Inferior parietal cortex (tissue), 1 donor: ENCODE data around the gene FN3K.

Experiments
- DNase-seq: peaks from one replicate; pipeline ENCODE4 v3.0.0-alpha.2; 2016; ENCODE audit errors: extremely low spot score

FN3K gene

GRCh38 chr17:82734987-82735866 lies at the start of gene FN3K:
Gene FN3K, plus strand, starts transcription at chr17:82735615. Its CDS starts 22 bp downstream, at chr17:82735637.
- peak; percentile 58 for DNase-seq

GRCh38 chr17:82686366-82687324 lies 48.8 kb upstream of the FN3K start:
- DNase-seq: no peak

- DNase-seq: peak; percentile 49
These were observed 48.0 kb upstream of the FN3K start for GRCh38 chr17:82687375-82687861.

- DNase-seq: no peak
These were observed 47.5 kb upstream of the FN3K start for GRCh38 chr17:82687871-82688270.

DNA sequence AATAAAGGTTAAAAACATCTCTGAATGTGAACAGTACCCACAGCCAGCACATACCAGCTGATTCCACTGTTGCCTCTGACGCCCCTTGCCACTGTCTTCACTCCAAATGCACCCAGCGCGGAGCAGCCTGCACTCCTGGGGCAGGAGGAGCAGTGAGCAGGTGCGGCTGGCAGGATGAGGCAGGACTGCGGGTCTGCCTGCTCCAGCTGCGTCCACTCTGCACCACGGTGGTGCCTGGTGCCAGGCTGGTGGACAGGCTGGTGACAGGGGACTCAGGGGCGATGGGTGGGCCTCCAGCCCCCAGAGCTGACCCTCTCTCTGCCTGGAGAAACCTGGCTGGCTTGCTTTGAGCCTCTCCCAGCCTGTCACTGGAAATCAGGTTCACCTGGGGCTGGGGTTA lies 46.3 kb upstream of the FN3K start:
- DNase-seq: no peak

DNA sequence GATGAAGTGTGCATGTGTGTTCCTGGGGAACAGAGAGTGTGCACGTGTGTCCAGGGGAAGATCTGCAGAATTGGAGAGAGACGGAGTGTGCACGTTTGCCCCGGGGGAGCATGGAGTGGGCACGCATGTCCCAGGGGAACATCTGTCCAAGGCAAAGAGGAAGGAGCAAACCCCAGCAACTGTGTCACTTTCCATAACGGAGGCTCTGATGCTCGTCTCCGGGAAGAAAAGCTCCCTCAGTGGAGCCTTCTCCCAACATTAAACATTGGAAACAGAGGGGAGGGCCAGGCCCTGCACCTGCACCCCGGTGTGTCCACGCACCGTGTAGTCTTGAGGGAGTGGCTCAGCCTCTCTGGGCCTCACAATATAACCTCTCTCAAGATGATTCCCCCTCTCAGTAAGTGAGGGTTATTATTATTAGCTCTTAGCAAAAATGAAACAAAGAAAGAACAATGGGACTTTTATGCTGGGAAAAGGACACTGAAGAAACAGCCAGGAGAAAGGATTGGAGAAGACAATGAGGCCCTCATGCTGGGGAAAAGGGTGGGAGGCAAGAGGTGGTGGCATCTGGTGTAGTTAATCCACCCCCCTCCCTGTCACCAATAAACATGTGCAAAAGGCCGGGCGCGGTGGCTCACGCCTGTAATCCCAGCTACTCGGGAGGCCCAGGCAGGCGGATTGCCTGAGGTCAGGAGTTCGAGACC lies 44.5 kb upstream of the FN3K start:
- DNase-seq: peak; percentile 66

- no peak for DNase-seq
These were observed 43.7 kb upstream of the FN3K start for GRCh38 chr17:82691714-82692113.

DNA sequence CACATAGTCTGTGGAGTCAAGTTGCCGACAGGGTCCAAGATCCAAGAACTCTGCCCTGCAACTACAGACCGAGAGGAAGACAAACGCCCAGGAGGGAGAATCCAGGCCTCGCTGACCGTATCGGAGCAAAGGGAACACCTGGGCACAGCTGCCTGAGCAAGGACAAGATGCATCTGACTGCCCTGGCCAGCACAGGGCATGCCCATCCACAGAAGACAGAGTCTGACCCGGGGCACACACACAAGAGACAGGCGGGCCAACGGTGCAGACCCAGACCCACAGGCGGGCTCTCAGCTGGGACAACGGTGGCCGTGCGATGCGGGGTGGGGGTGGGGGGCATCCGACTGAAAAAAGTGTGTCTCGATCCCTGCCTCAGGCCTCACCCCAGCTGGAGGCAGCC lies 43.1 kb upstream of the FN3K start:
- no peak for DNase-seq

DNA sequence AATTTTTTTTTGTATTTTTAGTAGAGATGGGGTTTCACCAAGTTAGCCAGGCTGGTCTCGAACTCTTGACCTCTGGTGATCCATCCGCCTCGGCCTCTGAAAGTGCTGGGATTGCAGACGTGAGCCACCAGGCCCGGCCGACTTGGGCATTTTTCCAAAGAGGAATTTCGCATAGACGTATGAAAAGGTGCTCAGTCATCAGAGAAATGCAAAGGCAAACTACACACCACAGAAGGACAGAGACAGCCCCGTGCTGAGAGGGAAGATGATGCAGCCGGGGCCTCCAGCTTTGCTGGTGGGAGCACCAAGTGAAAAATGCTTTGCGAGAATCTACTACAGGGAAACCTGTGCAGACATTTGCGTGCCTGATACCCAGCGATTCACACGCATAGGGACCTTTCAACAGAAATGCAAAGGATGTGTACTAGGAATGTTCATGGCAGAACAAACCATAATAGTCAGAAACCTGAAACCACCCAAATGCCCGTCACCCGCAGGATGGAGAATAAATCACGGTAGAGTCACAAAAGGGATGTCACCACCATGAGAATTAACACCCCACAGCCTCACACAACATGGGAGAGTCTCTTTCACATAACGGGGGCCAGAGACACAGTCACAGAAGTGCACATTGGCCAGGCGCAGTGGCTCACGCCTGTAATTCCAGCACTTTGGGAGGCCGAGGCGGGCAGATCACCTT lies 42.1 kb upstream of the FN3K start:
- DNase-seq: no peak

DNA sequence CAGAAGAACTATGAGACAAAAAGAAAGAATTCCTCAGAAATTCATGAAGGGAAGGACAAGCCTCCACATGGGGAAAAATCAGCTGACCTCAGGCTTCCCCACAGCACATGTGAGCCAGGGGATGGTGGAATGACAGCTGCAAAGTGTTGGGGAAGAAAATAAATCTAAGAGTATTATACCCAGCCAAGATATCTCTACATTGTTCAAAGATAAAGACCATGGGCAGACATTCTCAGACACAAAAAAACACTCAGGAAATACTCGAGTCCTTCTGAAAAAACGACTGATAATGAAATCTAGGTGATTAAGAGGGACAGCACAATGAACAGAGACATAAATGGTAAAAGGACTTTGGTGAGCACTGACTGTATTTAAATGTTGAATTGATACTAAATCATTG lies 40.8 kb upstream of the FN3K start:
- DNase-seq: no peak

DNA sequence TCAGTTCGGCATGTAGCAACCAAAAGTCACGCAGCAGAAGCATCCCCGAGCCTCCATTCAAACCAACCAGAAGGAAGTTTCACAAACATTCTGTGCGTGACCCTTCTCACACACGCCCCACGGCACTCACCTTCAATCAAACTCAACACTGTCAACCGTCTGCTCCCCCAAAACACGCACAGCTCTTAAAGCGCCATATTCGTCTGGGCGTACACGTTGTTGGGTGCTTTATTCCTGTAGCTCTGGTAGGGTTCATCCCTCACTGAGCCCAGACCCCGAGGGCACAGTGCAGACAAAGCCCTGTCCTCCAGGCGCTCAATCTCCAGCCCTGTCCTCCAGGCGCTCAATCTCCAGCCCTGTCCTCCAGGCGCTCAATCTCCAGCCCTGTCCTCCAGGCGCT lies 39.2 kb upstream of the FN3K start:
- DNase-seq: no peak

- DNase-seq: no peak
These were observed 38.3 kb upstream of the FN3K start for GRCh38 chr17:82696916-82697807.

DNA sequence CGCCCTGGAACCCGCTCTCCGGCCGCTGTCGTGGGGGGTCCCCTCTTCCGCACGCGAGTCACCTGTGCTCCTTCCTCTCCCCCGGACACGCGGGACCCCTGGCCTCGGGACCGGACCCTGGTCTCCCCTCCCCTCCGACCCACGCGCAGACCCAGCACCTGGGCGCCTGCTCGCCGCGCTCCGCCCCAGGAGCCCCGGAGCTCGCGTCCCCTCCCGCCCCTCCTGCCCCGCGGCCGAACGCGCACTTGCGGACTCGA lies 37.7 kb upstream of the FN3K start:
- no peak for DNase-seq

DNA sequence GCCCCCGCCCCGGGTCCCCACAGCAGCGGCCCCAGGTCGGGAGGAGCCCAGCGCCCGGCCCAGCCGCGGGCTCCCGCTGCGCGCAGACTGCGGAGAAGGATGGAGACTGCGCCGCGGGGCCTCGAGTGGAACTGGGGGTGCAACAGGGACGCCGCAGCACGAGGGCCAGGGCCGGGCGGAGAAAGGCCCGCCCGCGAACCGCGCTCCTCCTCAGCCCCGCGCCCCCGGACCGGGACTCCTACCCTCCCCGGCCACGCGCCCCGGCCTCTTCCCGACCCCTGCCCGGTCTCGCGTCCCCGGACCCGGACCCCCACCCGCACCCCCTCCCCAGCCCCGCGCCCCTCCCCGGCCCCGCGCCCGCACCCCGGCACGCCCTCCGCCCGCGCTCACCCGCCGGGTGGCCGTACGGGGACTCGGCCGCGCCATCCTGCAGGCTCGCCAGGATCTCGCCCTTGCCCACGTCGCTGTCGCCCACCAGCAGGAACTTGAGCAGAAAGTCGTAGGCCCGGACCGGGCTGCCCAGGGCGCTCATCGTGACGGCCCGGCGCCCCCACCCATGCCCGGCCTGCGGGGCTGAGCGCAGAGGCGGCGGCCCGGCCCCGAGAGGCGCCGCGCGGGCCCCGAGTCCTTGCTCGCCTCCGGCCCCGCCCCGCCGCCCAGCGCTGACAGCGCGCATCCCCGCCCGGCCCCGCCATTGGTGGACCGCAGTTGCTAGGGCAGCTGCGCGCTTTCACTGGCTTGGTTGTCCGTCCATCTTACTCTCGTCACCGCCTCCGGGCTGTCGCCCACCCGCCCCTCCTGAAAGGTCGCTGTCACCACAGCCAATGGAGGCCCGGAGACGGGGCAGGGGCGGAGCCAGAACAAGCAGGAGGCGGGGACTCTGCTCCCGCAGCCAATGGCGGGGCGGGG lies 37.1 kb upstream of the FN3K start, which contains the start of gene RAB40B:
TSS of gene RAB40B (minus strand) at position 634 of the 909 bp plus-strand sequence. CDS start at position 532, 102 bp downstream.
- peak; percentile 95 for DNase-seq

- no peak for DNase-seq
These were observed 36.4 kb upstream of the FN3K start for GRCh38 chr17:82698974-82699442.

- DNase-seq: no peak
These were observed 35.9 kb upstream of the FN3K start for GRCh38 chr17:82699551-82699950.

DNA sequence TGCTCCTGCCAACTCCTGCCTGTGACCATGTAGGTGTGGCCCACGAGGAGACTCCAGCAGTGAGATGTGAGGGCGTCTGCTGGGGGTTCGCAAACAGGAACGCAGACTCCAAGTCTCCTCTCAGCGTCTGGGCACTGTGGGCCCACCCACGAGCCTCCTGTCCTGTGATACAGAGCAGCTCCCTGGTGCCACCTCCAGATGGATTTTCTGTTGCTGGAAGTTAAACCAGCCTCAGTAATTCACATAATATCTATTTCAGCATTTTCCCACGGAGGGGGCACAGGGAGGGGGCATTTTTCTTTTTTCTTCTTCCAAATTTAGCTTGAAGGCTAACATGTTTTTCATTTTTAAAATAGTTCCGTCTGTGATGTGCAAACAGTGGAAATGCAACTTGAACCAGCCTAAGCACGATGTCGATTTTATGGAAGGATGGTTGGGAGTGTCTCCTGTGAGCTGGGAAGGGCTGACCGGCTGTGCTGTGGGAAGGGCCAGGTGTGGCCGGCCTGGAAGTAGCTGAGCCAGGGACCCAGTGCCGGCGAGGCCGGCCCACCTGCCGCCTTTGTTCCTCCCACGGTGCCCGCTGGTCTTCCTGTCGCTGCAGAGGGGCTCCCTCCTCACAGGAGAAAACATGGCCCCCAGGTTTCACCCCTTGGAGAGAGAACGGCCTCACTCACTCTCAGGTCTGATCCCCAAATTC lies 33.0 kb upstream of the FN3K start:
- peak; percentile 56 for DNase-seq

- DNase-seq: no peak
These were observed 32.2 kb upstream of the FN3K start for GRCh38 chr17:82703036-82703745.
